NCI-H2081 (cell line): ENCODE results near the gene ZSWIM3.

ENCODE experiments used
- DNase-seq, 2 experiments: peaks; one replicate each; lab custom pipeline; 2025; lab: John Stamatoyannopoulos, UW

Gene ZSWIM3

DNA sequence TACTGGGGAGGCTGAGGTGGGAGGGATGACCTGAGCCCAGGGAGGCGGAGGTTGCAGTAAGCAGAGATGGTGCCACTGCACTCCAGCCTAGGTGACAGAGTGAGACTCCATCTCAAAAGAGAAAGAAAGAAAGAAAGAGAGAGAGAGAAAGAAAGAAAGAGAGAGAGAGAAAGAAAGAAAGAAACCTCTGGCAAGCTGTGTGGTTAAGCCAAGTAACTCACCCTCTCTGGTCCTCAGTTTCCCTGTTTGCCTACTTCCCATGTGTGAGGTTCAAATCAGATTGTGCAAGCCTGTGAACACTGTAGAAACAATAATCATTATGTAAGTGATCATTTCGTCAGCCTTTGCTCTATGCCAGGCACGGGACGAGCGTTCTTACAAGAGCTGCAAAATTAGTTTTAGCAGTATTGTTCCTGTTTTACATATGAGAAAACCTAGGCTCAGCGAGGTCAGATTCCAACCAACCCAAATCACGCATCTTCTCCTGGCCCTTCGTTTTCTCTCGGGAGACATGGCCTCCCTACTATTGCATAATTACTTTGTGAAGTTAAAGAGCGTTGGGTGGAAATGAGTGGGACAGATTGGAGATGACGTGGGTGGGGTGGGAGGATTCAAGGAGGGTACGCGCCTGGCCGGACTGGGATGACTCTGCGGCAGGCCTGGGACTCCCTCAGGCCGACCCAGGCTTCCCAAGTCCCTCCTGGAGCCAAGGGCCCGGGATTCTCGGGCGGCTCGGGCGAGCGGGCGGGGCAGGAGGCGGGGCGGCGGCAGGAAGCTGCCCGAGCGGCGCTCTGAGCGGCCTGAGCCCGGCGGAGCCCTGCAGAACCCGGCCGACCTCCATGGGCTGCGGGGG, 24.2 kb upstream of the ZSWIM3 start, which contains the start of gene SNX21:
Gene SNX21 (plus strand): TSS at position 770 of the 853 bp plus-strand sequence. CDS start 121 bp downstream, outside the sequence.
- DNase-seq = peak; percentile 28 to 47

DNA sequence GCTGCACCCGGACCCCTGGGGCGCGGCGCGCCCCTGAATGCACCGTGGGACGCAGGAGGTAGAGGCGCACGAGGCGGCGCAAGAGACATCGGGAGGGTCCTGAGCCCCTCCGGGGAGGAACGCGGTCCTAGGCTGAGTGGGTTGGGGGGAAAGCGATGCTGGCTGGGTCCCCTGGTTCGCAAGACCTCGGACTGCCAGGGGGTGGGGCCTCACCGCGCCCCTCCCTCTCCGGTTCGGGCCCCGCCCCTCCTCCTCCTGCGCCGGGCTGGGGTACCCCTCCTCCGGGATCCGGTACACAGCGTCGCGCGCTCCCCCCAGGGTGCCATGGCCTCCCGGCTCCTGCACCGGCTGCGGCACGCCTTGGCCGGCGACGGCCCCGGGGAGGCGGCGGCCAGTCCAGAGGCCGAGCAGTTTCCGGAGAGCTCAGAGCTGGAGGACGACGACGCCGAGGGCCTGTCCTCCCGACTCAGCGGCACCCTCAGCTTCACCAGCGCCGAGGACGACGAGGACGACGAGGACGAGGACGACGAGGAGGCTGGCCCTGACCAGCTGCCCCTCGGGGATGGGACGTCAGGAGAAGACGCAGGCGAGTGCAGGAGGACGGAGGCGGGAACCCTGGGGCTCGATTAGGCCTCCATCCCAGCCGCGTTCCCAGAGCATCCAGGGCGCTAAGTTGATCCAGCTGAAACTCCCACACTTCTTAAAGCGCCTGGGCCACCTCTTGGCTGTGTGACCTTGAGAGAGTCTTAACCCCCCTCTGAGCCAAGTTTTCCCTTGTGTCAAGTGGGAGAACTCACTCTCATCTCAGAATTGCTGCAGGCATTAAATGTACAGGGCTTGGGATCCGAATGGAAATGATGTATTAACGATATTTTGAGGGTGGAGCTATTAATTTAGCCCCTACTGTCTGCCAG, 23.3 kb upstream of the ZSWIM3 start:
- DNase-seq = peak; percentile 20 to 27

- no peak for DNase-seq
These were observed 22.6 kb upstream of the ZSWIM3 start for GRCh38 chr20:45834797-45835161.

GRCh38 chr20:45835329-45835765, 22.1 kb upstream of the ZSWIM3 start:
- DNase-seq = no peak

- DNase-seq = no peak
These were observed 21.6 kb upstream of the ZSWIM3 start for GRCh38 chr20:45835825-45836224.

- no peak for DNase-seq
These were observed 20.6 kb upstream of the ZSWIM3 start for GRCh38 chr20:45836841-45837240.

- no peak for DNase-seq
These were observed 16.7 kb upstream of the ZSWIM3 start for GRCh38 chr20:45840700-45841198.

DNA sequence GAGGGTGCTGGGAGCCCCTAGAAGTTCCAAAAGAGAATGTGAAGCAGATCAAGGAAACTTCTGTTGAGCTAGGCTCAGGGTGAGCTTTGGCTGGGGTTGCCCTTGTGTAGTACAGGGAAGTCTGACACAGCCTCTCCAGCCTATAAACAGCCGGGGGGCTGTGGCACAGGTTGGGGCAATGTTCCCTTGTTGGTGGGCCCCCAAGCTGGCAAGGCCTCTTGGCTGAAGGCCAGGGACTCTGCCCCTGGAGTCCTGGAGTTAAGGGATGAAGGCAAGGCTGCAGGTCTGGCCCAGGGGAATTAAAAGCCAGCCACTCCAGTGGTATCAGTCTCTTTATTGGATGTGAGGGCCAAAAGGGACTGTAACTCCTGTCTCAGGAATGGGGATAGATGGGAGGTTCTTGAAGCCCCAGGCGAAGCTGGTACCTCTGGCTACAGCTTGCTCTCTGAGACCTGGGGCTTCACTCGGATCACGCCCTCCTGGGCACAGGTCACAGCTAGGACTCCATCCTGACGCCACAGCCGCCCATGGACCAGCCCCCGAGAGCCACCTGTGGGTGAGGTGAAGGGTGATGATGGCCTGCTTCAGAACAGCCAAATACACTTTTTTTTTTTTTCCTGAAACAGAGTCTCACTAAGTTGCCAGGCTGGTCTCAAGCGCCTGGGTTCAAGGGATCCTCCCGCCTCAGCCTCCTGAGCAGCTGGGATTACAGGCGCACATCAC, 15.8 kb upstream of the ZSWIM3 start:
- DNase-seq = no peak

- DNase-seq = no peak
These were observed 15.1 kb upstream of the ZSWIM3 start for GRCh38 chr20:45842169-45842812.

- no peak for DNase-seq
These were observed 13.9 kb upstream of the ZSWIM3 start for GRCh38 chr20:45843506-45843905.

DNA sequence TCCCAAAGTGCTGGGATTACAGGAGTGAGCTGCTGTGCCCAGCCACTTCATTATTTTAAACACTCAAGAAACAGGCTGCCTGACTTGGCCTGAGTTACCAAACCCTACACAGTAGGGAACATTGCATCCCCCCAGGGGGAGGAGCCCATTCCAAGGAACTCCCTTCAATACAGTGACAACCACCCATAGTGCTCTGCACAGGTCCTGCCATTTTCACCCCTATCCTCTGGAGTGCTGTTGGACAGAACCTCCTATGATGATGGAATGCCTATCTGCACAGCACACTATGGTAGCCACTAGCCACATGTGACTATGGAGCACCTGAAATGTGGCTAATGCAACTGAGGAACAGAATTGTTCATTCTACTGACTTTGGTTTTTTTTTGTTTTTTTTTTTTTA, 12.0 kb upstream of the ZSWIM3 start:
- no peak for DNase-seq

DNA sequence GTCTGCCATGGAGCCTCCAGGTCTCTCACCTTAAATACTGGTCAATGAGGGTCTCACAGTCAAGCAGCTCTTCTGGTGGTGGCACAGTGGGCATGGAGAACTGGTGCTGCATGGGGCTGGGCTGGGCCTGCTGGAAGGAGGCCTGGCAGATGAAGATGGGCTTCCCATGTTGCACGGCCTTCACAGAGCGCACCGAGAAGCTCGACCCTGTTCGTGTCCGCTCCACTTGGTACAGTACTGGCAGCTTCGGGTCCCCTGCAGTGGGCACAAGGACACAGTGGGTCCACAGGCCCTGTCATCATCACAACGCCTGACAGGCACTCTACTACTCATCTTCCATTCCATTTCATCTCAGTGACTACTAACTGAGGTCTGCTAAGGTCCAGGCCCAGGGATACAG, 9.0 kb upstream of the ZSWIM3 start:
- DNase-seq = no peak

- no peak for DNase-seq
These were observed 8.3 kb upstream of the ZSWIM3 start for GRCh38 chr20:45848969-45849582.

- no peak for DNase-seq
These were observed 7.2 kb upstream of the ZSWIM3 start for GRCh38 chr20:45850238-45850637.

GRCh38 chr20:45850926-45851325, 6.5 kb upstream of the ZSWIM3 start:
- DNase-seq = no peak

DNA sequence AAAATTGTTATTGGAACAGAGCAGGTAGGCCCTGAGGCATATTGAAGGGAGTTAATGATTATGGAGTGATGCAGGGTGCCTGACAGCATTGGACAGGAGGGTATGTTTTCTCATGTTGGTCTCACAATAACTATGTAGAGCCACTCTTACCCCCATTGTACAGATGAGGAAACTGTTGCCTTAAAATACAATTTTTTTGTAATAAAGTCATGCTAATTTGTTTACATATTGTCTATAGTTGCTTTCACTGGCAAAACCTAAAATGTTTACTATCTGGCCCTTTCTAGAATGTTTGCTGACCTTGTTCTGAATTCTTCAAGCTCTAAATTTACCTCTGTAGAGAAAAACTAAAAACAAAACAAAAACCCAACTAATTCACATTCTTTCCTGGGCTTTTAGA, 5.9 kb upstream of the ZSWIM3 start:
- no peak for DNase-seq

- no peak for DNase-seq
These were observed 5.1 kb upstream of the ZSWIM3 start for GRCh38 chr20:45852326-45852725.

DNA sequence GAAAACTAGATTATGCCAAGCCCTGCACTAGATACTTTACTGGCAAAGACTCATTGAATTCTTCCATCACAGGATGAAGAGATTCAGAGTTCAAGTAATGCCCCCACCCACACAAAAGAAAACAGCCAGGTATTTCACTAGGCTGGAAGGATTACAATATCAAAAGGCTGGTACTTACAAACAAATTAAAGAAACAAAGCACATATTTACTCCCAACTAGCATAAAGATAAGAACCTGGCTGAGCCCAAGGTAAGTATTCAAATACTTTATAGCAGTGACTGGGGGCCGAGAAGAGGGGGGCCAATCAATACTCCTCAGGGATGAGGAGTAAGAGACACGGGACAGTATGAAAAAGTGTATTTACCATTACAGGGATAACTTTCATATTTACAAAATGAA, 3.9 kb upstream of the ZSWIM3 start:
- no peak for DNase-seq

- DNase-seq = peak; percentile 12 to 57
These were observed 435 bp downstream of the ZSWIM3 start for GRCh38 chr20:45857882-45858216.

DNA sequence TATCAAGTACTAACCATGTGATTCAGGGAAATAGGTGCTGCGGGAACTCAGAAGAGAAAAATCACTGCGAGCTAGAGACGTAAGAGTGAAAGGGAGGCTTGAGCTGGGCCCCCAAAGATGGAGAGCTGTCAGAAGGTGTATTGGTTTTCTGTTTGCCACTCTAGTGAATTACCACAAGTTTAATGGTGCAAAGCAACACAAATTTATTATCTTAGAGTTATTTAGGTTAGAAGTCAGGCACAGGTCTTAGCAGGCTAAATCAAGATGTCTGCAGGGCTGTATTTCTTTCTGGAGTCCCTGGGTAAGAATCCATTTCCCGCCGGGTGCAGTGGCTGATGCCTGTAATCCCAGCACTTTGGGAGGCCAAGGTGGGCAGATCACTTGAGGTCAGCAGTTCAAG, 2.5 kb downstream of the ZSWIM3 start:
- no peak for DNase-seq

GRCh38 chr20:45860560-45861220, 3.3 kb downstream of the ZSWIM3 start:
- no peak for DNase-seq
